Ovary (tissue), 9 donors: Measurements from ENCODE around the gene SPEF2. TPM values are rescaled to one million over a fixed set of nuclear protein-coding genes. Genes with fewer than 3 reads are reported as not detected.

ENCODE experiments used
- DNase-seq, 5 donors: peaks; one replicate each; pipeline ENCODE4 v3.0.0-alpha.2; 2019 to 2020
- H3K27ac ChIP-seq, 2 donors: fragments of 200-600 bp; one replicate each; pipeline versions ENCODE4 v1.5.1 to v1.8.0; 2019 to 2022
- H3K27me3 ChIP-seq: fragments of 200-600 bp; one replicate; pipeline ENCODE4 v1.8.0; 2022
- H3K36me3 ChIP-seq: fragments of 200-600 bp; sonication (generic); one replicate; pipeline ENCODE4 v1.5.1; 2019
- H3K4me1 ChIP-seq: one replicate; pipeline ENCODE4 v1.8.1; 2013; ENCODE audit warnings: mild to moderate bottlenecking, moderate library complexity; ENCODE audit not compliant: insufficient read depth
- H3K4me3 ChIP-seq: fragments of 200-600 bp; sonication (generic); one replicate; pipeline ENCODE4 v1.5.1; 2017
- H3K9me3 ChIP-seq, 2 donors: fragments of 200-600 bp in 1 of 2; sonication (generic) in 1 of 2; one replicate each; pipeline versions ENCODE4 v1.5.1 to v1.8.1; 2013 to 2019; ENCODE audit warnings: mild to moderate bottlenecking in 1 of 2, moderate library complexity in 1 of 2
- EP300 ChIP-seq: sonication (generic); formaldehyde crosslinking; IDR thresholded peaks from one replicate; pipeline ENCODE4 v1.6.1; 2017; ENCODE audit warnings: antibody characterized with exemption
- POLR2A ChIP-seq: fragments of 450-650 bp; IDR thresholded peaks from one replicate; pipeline ENCODE4 v1.6.1; 2017; ENCODE audit warnings: antibody characterized with exemption, mild to moderate bottlenecking, moderate library complexity
- WGBS, 3 donors: extraction: QIAGEN DNeasy Blood & Tissue Kit in 1 of 3; methylation state at CpG; one replicate each; pipeline versions ENCODE4 v1.1.5 to v1.1.7; 2013 to 2017; 5-methylcytosine and 5-hydroxymethylcytosine counted together
- intact Hi-C, 4 donors: fragments of 100-400 bp; cut with DNase I; formaldehyde crosslinking; loops; one replicate each; pipeline versions ENCODE4 v1.11.0 to v1.15.1; 2022 to 2023
- polyA plus RNA-seq, 2 donors: library from polyadenylated mRNA; stranded (reverse); fragments of 200-250 nt in 1 of 2; fragments of 350-450 nt in 1 of 2; fragmentation: Illumina TruSeq in 1 of 2; extraction: RNeasy Lipid Tissue Mini Kit (QIAGEN cat#74804) in 1 of 2; gene quantifications; one replicate each; pipeline ENCODE4 v1.2.3, GENCODE V29; 2013 to 2014
- total RNA-seq, 7 donors: library from RNA; depleted of rRNA in 2 of 7; stranded (reverse); fragments of >200 nt in 2 of 7; fragmentation: NEBNext Ultra II Directional in 3 of 7; extraction: Animal tissue kit (Norgen Biotek cat#: 25700) in 3 of 7; gene quantifications; one replicate each; pipeline versions ENCODE4 v1.1.0 to v1.2.4, GENCODE V29; 2016 to 2023
- TF ChIP-seq, protein P1 (sequence below), 3 donors: fragments of 450-650 bp in 2 of 3; fragments of 200-600 bp in 1 of 3; IDR thresholded peaks; one replicate each; pipeline versions ENCODE4 v1.5.1 to v1.8.0; 2016 to 2022; ENCODE audit warnings: antibody characterized with exemption in 3 of 3, mild to moderate bottlenecking in 1 of 3
- donor health status: DM: no; HTN: no; CAD: no; lungs with moderate emphysema.
- donor health status: DM: no; HTN: no; CAD: no.
- donor health status: Bipolar disorder and iron deficiency.
- donor health status: DM: yes; HTN: yes; CAD: no.
- donor health status: DM: no; HTN: no; CAD: no.
- donor health status: DM: yes; HTN: yes; CAD: no.

Gene SPEF2
- total and polyA plus RNA-seq, 9 donors, result 4.2 to 31.8 (median 9.0) TPM

- WGBS, 3 donors, result 60 to 94% (median 93%) methylated on average over 3 of the region's 3 CpGs
- H3K4me1 ChIP-seq, result no peaks in the 10 kb centered on the region
- no peaks in the 10 kb centered on the region for H3K9me3 ChIP-seq
- no peak overlapping the region for H3K4me3 ChIP-seq
- TF ChIP-seq, protein P1, sequence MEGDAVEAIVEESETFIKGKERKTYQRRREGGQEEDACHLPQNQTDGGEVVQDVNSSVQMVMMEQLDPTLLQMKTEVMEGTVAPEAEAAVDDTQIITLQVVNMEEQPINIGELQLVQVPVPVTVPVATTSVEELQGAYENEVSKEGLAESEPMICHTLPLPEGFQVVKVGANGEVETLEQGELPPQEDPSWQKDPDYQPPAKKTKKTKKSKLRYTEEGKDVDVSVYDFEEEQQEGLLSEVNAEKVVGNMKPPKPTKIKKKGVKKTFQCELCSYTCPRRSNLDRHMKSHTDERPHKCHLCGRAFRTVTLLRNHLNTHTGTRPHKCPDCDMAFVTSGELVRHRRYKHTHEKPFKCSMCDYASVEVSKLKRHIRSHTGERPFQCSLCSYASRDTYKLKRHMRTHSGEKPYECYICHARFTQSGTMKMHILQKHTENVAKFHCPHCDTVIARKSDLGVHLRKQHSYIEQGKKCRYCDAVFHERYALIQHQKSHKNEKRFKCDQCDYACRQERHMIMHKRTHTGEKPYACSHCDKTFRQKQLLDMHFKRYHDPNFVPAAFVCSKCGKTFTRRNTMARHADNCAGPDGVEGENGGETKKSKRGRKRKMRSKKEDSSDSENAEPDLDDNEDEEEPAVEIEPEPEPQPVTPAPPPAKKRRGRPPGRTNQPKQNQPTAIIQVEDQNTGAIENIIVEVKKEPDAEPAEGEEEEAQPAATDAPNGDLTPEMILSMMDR (IDR thresholded peaks at IDR 0.05), result no peak
- TF ChIP-seq EP300 (no peak), POLR2A (no peak)
- DNase-seq, result no peak
- H3K27ac ChIP-seq, result no peak overlapping the region
- H3K36me3 ChIP-seq, result no peaks in the 10 kb centered on the region
- no peaks in the 10 kb centered on the region for H3K27me3 ChIP-seq
- intact Hi-C loops, result no loop called here
Measured at GRCh38 chr5:35762368-35762767, 144.7 kb downstream of the SPEF2 start.

DNA sequence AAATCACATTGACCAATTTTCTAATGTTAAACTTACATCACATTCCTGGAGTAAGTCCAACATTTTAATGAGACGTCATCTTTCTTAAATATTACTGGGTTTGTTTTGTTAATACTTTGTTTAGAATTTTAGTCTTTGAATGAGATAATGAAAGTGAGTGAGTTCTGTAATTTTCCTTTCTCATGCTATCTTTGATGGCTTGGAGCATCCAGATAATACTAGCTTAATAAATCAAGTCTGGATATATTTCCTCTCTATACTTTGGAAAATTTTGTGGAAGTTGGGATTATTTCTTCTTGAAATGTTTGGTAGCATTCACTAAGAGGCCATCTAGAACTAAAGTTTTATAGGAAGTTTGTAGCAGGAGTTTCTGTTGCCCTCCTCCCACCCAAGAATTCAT, 148.3 kb downstream of the SPEF2 start:
- no peaks in the 10 kb centered on the region for H3K36me3 ChIP-seq
- TF ChIP-seq, protein P1 (IDR thresholded peaks at IDR 0.05), result no peak
- TF ChIP-seq POLR2A (no peak), EP300 (no peak)
- no peaks in the 10 kb centered on the region for H3K27me3 ChIP-seq
- DNase-seq, result no peak
- 3 to 13% (median 6%) methylated on average over 1 of the region's 1 CpG for WGBS, 3 donors
- no peaks in the 10 kb centered on the region for H3K4me1 ChIP-seq
- no peak overlapping the region for H3K27ac ChIP-seq
- intact Hi-C loops, result no loop called here
- no peak overlapping the region for H3K4me3 ChIP-seq
- H3K9me3 ChIP-seq, result no peaks in the 10 kb centered on the region

- no peaks in the 10 kb centered on the region for H3K27me3 ChIP-seq
- no peak overlapping the region for H3K4me3 ChIP-seq
- no peak for TF ChIP-seq POLR2A
- TF ChIP-seq, protein P1 (IDR thresholded peaks at IDR 0.05), result no peak
- no peak for TF ChIP-seq EP300
- H3K27ac ChIP-seq, result no peak overlapping the region
- no peak for DNase-seq
- H3K36me3 ChIP-seq, result no peaks in the 10 kb centered on the region
- intact Hi-C loops, result loop anchor here in 1 of 4 donors (10.0 kb wide), 1 partner anchor 154 kb away; no protein-coding TSS in a partner anchor
- 62 to 69% (median 63%) methylated on average over 6 of the region's 6 CpGs for WGBS, 3 donors
- no peaks in the 10 kb centered on the region for H3K9me3 ChIP-seq
- H3K4me1 ChIP-seq, result no peaks in the 10 kb centered on the region
Measured at GRCh38 chr5:35771300-35771699, 153.6 kb downstream of the SPEF2 start.

GRCh38 chr5:35771839-35772238, 154.2 kb downstream of the SPEF2 start:
- no peak for DNase-seq
- intact Hi-C loops, result loop anchor here in 1 of 4 donors (10.0 kb wide), 1 partner anchor 153 kb away; no protein-coding TSS in a partner anchor
- no peaks in the 10 kb centered on the region for H3K4me1 ChIP-seq
- no peaks in the 10 kb centered on the region for H3K27me3 ChIP-seq
- H3K4me3 ChIP-seq, result no peak overlapping the region
- TF ChIP-seq, protein P1 (IDR thresholded peaks at IDR 0.05), result no peak
- no peak for TF ChIP-seq POLR2A
- TF ChIP-seq EP300, result no peak
- H3K36me3 ChIP-seq, result no peaks in the 10 kb centered on the region
- H3K27ac ChIP-seq, result no peak overlapping the region
- no peaks in the 10 kb centered on the region for H3K9me3 ChIP-seq
- 32 to 54% (median 41%) methylated on average over 2 of the region's 2 CpGs for WGBS, 3 donors
